SK-N-SH treated with all-trans-retinoic acid at 6 μM for 48 hours (cell line): Measurements from ENCODE around the gene BRD7.
"Not testable (repeated sequence)": the region's sequence is repeated elsewhere in the genome, so short reads cannot be mapped to it uniquely, and the experiment has no call there.

Source experiments
- BACH2 ChIP-seq: fragments of 250-450 bp; sonication (Bioruptor Pico); IDR thresholded peaks from 2 replicates; pipeline ENCODE4 v1.9.0; 2021; ENCODE audit warnings: mild to moderate bottlenecking, borderline replicate concordance
- CREB5 ChIP-seq: fragments of 250-450 bp; sonication (Bioruptor Pico); IDR thresholded peaks from 2 replicates; pipeline ENCODE4 v1.5.1; 2020; ENCODE audit warnings: low read depth, mild to moderate bottlenecking, moderate library complexity
- CSDC2 ChIP-seq: fragments of 250-450 bp; sonication (Bioruptor Pico); IDR thresholded peaks from 2 replicates; pipeline ENCODE4 v1.5.0; 2020; ENCODE audit warnings: mild to moderate bottlenecking, moderate library complexity
- ISL1 ChIP-seq: fragments of 250-450 bp; sonication (Bioruptor Pico); IDR thresholded peaks from 2 replicates; pipeline ENCODE4 v2.1.2; 2022; ENCODE audit warnings: mild to moderate bottlenecking, moderate library complexity
- RARB ChIP-seq: fragments of 250-450 bp; sonication (Bioruptor Pico); IDR thresholded peaks from 2 replicates; pipeline ENCODE4 v1.8.0; 2021; ENCODE audit warnings: mild to moderate bottlenecking, moderate library complexity
- SNAI2 ChIP-seq: fragments of 250-450 bp; sonication (Bioruptor Pico); IDR thresholded peaks from 2 replicates; pipeline ENCODE4 v1.5.0; 2020; ENCODE audit warnings: mild to moderate bottlenecking, moderate library complexity
- ZC3H10 ChIP-seq: fragments of 250-450 bp; sonication (Bioruptor Pico); IDR thresholded peaks from 2 replicates; pipeline ENCODE4 v1.5.1; 2021; ENCODE audit warnings: mild to moderate bottlenecking, moderate library complexity
- ZFP30 ChIP-seq: fragments of 450-650 bp; formaldehyde crosslinking; IDR thresholded peaks from 2 replicates; pipeline ENCODE4 v1.5.0; 2022; ENCODE audit warnings: mild to moderate bottlenecking, moderate library complexity
- ZNF70 ChIP-seq: fragments of 450-650 bp; formaldehyde crosslinking; IDR thresholded peaks from 2 replicates; pipeline ENCODE4 v1.5.0; 2020; ENCODE audit warnings: mild to moderate bottlenecking, moderate library complexity

GRCh38 chr16:50343566-50343965, 25.2 kb downstream of the BRD7 start:
- not testable (repeated sequence) for TF ChIP-seq ZC3H10 (CRISPR knock-in tag); ZNF70; SNAI2 (CRISPR knock-in tag); RARB (CRISPR knock-in tag); BACH2 (CRISPR knock-in tag); CREB5 (CRISPR knock-in tag); ZFP30 (CRISPR knock-in tag); ISL1 (CRISPR knock-in tag); CSDC2
